IMR-90 (cell line): Measurements from ENCODE around the gene HNRNPAB. TPM values are rescaled to one million over a fixed set of nuclear protein-coding genes. Genes with fewer than 3 reads are reported as not detected.
A peak's percentile ranks its signal among the peaks of the same experiment; 100 is the strongest.

Source experiments
- ATAC-seq: fragments of 200-7000 bp; cut with Tn5 transposase; 2 replicates; pipeline ENCODE4 v1.9.1; 2020; ENCODE audit warnings: low read depth, mild to moderate bottlenecking, moderate library complexity
- BruUV-seq: library from RNA; stranded (reverse); fragments of 400-500 nt; replicated peaks from 2 replicates; lab custom pipeline; 2021; lab: Mats Ljungman, UMichigan
- CTCF ChIA-PET: fragments of 300-600 bp; formaldehyde crosslinking; extraction: SDS; loops from one replicate; lab custom pipeline; 2021; ENCODE audit warnings: antibody characterized with exemption; lab: Yijun Ruan, JAX
- POLR2A ChIA-PET: fragments of 300-600 bp; sonication (Branson Sonifier 250); formaldehyde crosslinking; loops from one replicate; lab custom pipeline; 2022; ENCODE audit warnings: antibody characterized with exemption; ENCODE audit not compliant: unreplicated experiment; lab: Charles Lee
- DNase-seq: peaks from one replicate; pipeline ENCODE4 v3.0.0; 2013
- H2AFZ ChIP-seq: replicated peaks from 2 replicates; pipeline ENCODE3; 2013; ENCODE audit warnings: low read length, mild to moderate bottlenecking; ENCODE audit not compliant: poor library complexity
- H2AK5ac ChIP-seq: 2 replicates; pipeline ENCODE4 v1.6.1; 2013; ENCODE audit warnings: low read depth, low read length, inconsistent platforms
- H2AK9ac ChIP-seq: replicated peaks from 2 replicates; pipeline ENCODE3; 2013; ENCODE audit warnings: mild to moderate bottlenecking, low read depth, low read length, moderate library complexity; ENCODE audit not compliant: poor library complexity
- H2BK120ac ChIP-seq: 2 replicates; pipeline ENCODE4 v1.6.1; 2013; ENCODE audit warnings: low read depth, low read length, inconsistent platforms
- H2BK15ac ChIP-seq: 3 replicates; pipeline ENCODE4 v1.6.1; 2013; ENCODE audit warnings: low read depth, low read length, inconsistent platforms
- H2BK20ac ChIP-seq: 2 replicates; pipeline ENCODE4 v1.6.1; 2013; ENCODE audit warnings: low read depth, mild to moderate bottlenecking, inconsistent platforms, low read length, moderate library complexity
- H2BK5ac ChIP-seq: 2 replicates; pipeline ENCODE4 v1.6.1; 2013; ENCODE audit warnings: mild to moderate bottlenecking, low read depth, low read length, inconsistent platforms; ENCODE audit not compliant: poor library complexity, severe bottlenecking
- H3K14ac ChIP-seq: replicated peaks from 2 replicates; pipeline ENCODE4 v1.6.1; 2013; ENCODE audit warnings: low read depth, low read length, inconsistent platforms
- H3K18ac ChIP-seq: 2 replicates; pipeline ENCODE4 v1.6.1; 2013; ENCODE audit warnings: low read depth, low read length, control low read depth
- H3K23ac ChIP-seq: 2 replicates; pipeline ENCODE4 v1.6.1; 2013; ENCODE audit warnings: low read depth, low read length, inconsistent platforms
- H3K27ac ChIP-seq: 2 replicates; pipeline ENCODE4 v1.5.1; 2013; ENCODE audit warnings: mild to moderate bottlenecking, control low read depth, low read length; ENCODE audit not compliant: insufficient read depth
- H3K27me3 ChIP-seq: 2 replicates; pipeline ENCODE4 v1.6.1; 2013; ENCODE audit warnings: low read length; ENCODE audit not compliant: control insufficient read depth, insufficient read depth
- H3K36me3 ChIP-seq: 2 replicates; pipeline ENCODE4 v1.6.1; 2013; ENCODE audit warnings: low read length, mixed read lengths; ENCODE audit not compliant: control insufficient read depth, insufficient read depth
- H3K4ac ChIP-seq: 2 replicates; pipeline ENCODE4 v1.6.1; 2013; ENCODE audit warnings: low read depth, low read length, inconsistent platforms
- H3K4me1 ChIP-seq: 2 replicates; pipeline ENCODE4 v1.6.1; 2013; ENCODE audit warnings: low read length, mixed read lengths; ENCODE audit not compliant: control insufficient read depth, insufficient read depth
- H3K4me2 ChIP-seq: 2 replicates; pipeline ENCODE4 v1.6.1; 2013; ENCODE audit warnings: low read depth, mild to moderate bottlenecking, control low read depth, low read length, moderate library complexity
- H3K4me3 ChIP-seq: 2 replicates; pipeline ENCODE4 v1.5.1; 2013; ENCODE audit warnings: low read depth, mild to moderate bottlenecking, control low read depth, low read length, moderate library complexity; ENCODE audit not compliant: insufficient read depth
- H3K56ac ChIP-seq: 2 replicates; pipeline ENCODE4 v1.6.1; 2013; ENCODE audit warnings: low read length, inconsistent platforms; ENCODE audit not compliant: insufficient read depth; ENCODE audit errors: extremely low read depth
- H3K79me1 ChIP-seq, 2 experiments: 2 replicates each; pipeline ENCODE4 v1.6.1; 2013; ENCODE audit warnings: low read length in 2 of 2, inconsistent platforms in 1 of 2, low read depth in 1 of 2
- H3K9ac ChIP-seq: 2 replicates; pipeline ENCODE4 v1.6.1; 2013; ENCODE audit warnings: low read depth, low read length, control low read depth
- H3K9me1 ChIP-seq: 2 replicates; pipeline ENCODE4 v1.6.1; 2013; ENCODE audit warnings: low read length, inconsistent platforms; ENCODE audit not compliant: insufficient read depth
- H3K9me3 ChIP-seq: 2 replicates; pipeline ENCODE4 v1.6.1; 2013; ENCODE audit warnings: low read length; ENCODE audit not compliant: control insufficient read depth, insufficient read depth
- H4K20me1 ChIP-seq: 2 replicates; pipeline ENCODE4 v1.6.1; 2013; ENCODE audit warnings: low read length, inconsistent platforms; ENCODE audit not compliant: insufficient read depth
- H4K5ac ChIP-seq: 2 replicates; pipeline ENCODE4 v1.6.1; 2013; ENCODE audit warnings: mild to moderate bottlenecking, low read depth, low read length, control low read depth
- H4K8ac ChIP-seq, 2 experiments: 2 replicates each; pipeline ENCODE4 v1.6.1; 2013; ENCODE audit warnings: low read depth in 2 of 2, low read length in 2 of 2, control low read depth in 1 of 2, inconsistent platforms in 1 of 2
- H4K91ac ChIP-seq: 2 replicates; pipeline ENCODE4 v1.6.1; 2013; ENCODE audit warnings: low read depth, low read length, inconsistent platforms; ENCODE audit not compliant: insufficient read depth
- CEBPB ChIP-seq: IDR thresholded peaks from 2 replicates; pipeline ENCODE4 v1.6.1; 2012; ENCODE audit warnings: low read depth, low read length, improper control_type of control experiment
- CHD1 ChIP-seq: IDR thresholded peaks from 2 replicates; pipeline ENCODE4 v1.6.1; 2012; ENCODE audit warnings: low read depth, low read length, improper control_type of control experiment
- FOS ChIP-seq: fragments of 150-350 bp; IDR thresholded peaks from 2 replicates; pipeline ENCODE4 v1.6.1; 2016; ENCODE audit warnings: low read depth, low read length
- MAFK ChIP-seq: IDR thresholded peaks from 2 replicates; pipeline ENCODE4 v1.6.1; 2012; ENCODE audit warnings: low read depth, low read length, improper control_type of control experiment
- MAZ ChIP-seq: IDR thresholded peaks from 2 replicates; pipeline ENCODE4 v1.6.1; 2012; ENCODE audit warnings: low read depth, mild to moderate bottlenecking, low read length, improper control_type of control experiment, moderate library complexity, borderline replicate concordance
- MXI1 ChIP-seq: IDR thresholded peaks from 2 replicates; pipeline ENCODE4 v1.6.1; 2012; ENCODE audit warnings: low read depth, mild to moderate bottlenecking, low read length, moderate library complexity, borderline replicate concordance
- NFE2L2 ChIP-seq: fragments of 150-350 bp; IDR thresholded peaks from 2 replicates; pipeline ENCODE4 v1.6.1; 2016; ENCODE audit warnings: low read depth, mild to moderate bottlenecking, low read length
- POLR2A ChIP-seq: IDR thresholded peaks from 2 replicates; pipeline ENCODE4 v1.6.1; 2012; ENCODE audit warnings: mild to moderate bottlenecking, low read depth, low read length
- RAD21 ChIP-seq: IDR thresholded peaks from 2 replicates; pipeline ENCODE4 v1.6.1; 2012; ENCODE audit warnings: low read length, improper control_type of control experiment
- RCOR1 ChIP-seq: IDR thresholded peaks from 2 replicates; pipeline ENCODE4 v1.6.1; 2012; ENCODE audit warnings: mild to moderate bottlenecking, low read length, improper control_type of control experiment; ENCODE audit not compliant: insufficient replicate concordance
- SMC3 ChIP-seq: fragments of 150-350 bp; IDR thresholded peaks from 2 replicates; pipeline ENCODE4 v1.6.1; 2016; ENCODE audit warnings: low read depth, mild to moderate bottlenecking, antibody characterized with exemption, low read length, moderate library complexity
- WGBS, 2 experiments: methylation state at CpG; one replicate each; pipeline versions ENCODE4 v1.1.5 to v1.1.7; 2013; ENCODE audit warnings: missing lambda C conversion rate in 2 of 2; ENCODE audit not compliant: insufficient read length in 1 of 2; ENCODE audit errors: extremely low coverage in 2 of 2; 5-methylcytosine and 5-hydroxymethylcytosine counted together
- dilution Hi-C: fragments of 300-500 bp; cut with HindIII; formaldehyde crosslinking; loops from one replicate; pipeline ENCODE4 v1.14.3; 2018; ENCODE audit warnings: low sequenced_read_pairs; ENCODE audit not compliant: unreplicated experiment
- in situ Hi-C: fragments of 300-500 bp; cut with MboI; formaldehyde crosslinking; loops from 3 replicates; pipeline ENCODE4 v1.14.3; 2019; ENCODE audit warnings: low sequenced_read_pairs, inconsistent platforms, mixed read lengths
- intact Hi-C: fragments of 100-400 bp; cut with micrococcal nuclease; formaldehyde crosslinking; loops from 2 replicates; pipeline ENCODE4 v1.10.0; 2022
- polyA plus RNA-seq, 3 experiments: library from polyadenylated mRNA; depleted of rRNA; stranded (reverse); fragments of >200 nt; gene quantifications; 2 replicates each; pipeline ENCODE4 v1.2.3, GENCODE V29; 2012; ENCODE audit warnings: low replicate concordance in 1 of 3
- total RNA-seq: library from RNA; depleted of rRNA; stranded (reverse); fragments of >200 nt; gene quantifications from 2 replicates; pipeline ENCODE4 v1.2.3, GENCODE V29; 2012
- TF ChIP-seq, protein P1 (sequence below): fragments of 150-350 bp; IDR thresholded peaks from 2 replicates; pipeline ENCODE4 v1.6.1; 2016; ENCODE audit warnings: low read depth, mild to moderate bottlenecking, low read length, moderate library complexity, borderline replicate concordance
- TF ChIP-seq, protein P2 (sequence below): fragments of 150-350 bp; IDR thresholded peaks from 2 replicates; pipeline ENCODE4 v1.6.1; 2017; ENCODE audit warnings: mild to moderate bottlenecking, antibody characterized with exemption, low read length, low read depth

HNRNPAB gene
- total and polyA plus RNA-seq, 2 of the 4 experiments (the other 2 are of a cell fraction): 32.1 to 128 TPM

DNA sequence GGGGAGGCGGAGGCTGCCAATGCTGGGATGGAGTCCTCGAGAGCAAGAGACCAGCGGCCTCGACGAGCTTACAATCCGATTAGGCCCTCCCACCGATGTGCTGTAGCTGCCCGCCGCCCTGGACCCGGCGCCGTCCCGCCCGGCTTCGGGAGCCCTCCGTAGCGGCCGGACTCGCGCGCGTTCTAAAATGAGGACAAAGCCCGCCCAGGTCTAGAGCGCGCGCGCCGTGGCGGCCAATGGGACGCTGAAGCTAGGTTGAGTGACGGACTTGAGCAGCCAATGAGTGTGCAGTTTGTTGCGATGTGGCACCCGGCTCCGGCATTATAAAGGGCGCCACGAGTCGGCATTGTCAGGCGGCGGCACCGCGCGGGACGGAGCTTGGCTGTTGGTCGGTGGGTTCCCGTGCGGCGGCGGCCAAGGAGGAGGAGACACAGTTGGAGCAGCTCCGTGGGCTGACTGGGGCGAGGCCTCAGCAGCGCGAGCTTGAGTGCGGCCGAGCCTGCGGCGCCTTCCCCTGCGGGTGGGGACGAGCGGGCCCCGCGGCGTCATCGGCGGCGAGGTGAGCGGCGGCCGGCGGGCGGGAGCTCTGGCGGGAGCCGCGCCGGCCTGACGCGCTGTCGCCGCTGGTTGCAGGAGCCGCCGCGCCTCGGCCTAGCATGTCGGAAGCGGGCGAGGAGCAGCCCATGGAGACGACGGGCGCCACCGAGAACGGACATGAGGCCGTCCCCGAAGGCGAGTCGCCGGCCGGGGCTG lies at the start of gene HNRNPAB (continued):
- TF ChIP-seq SMC3 (no peak), MXI1 (peak; percentile 91)

DNA sequence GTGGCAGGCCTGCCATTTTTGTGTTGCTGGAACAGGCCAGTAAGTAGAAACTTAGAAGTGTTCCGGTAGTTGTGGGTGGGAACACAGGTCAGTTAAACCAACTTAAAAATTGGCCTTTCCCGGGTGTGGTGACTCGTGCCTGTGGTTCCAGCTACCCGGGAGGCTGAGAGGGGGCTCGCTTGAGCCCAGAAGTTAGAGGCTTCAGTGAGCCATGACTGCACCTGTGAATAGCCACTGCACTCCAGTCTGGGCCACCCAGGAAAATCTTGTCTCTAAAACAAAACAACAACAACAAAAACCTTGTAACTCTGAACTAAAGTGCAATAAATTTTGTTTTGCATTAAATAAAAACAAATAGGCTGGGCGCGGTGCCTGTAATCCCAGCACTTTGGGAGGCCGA lies 49.3 kb upstream of the HNRNPAB start:
- Histone ChIP-seq H3K9me1 (peaks cover 7% of the 10 kb centered on the region; the same call in 1 of the 2 replicates), H2AK5ac (no peak overlapping the region), H3K14ac (no peak overlapping the region), H3K9me3 (no peaks in the 10 kb centered on the region), H2BK5ac (no peak overlapping the region), H2AK9ac (no peak overlapping the region), H3K56ac (no peak overlapping the region), H4K5ac (no peak overlapping the region), H4K91ac (no peak overlapping the region), H2BK20ac (no peak overlapping the region), H3K4me3 (no peak overlapping the region), H2BK120ac (no peak overlapping the region), H3K79me1 (peaks cover 17 to 28% of the 10 kb centered on the region in 2 experiments), H4K20me1 (no peaks in the 10 kb centered on the region; the same call in 1 of the 2 replicates), H3K23ac (no peak overlapping the region), H2AFZ (peak overlapping the region; percentile 86), H3K27me3 (peaks cover 5% of the 10 kb centered on the region), H3K27ac (no peak overlapping the region), H3K9ac (no peak overlapping the region), H3K4me2 (no peak overlapping the region), H3K18ac (no peak overlapping the region), H2BK15ac (no peak overlapping the region), H3K4me1 (peaks cover 7% of the 10 kb centered on the region), H3K4ac (no peak overlapping the region), H4K8ac (peak overlapping the region in 1 of 2 experiments; percentile 10; a peak in 1 of 4 replicates), H3K36me3 (peaks cover 9% of the 10 kb centered on the region)
- ChIA-PET CTCF (no interaction called here), POLR2A (interaction anchor here (0.6 kb wide), 1 partner anchor 1179 kb away, joined by 16 read pairs; no protein-coding TSS in a partner anchor)
- 88% methylated on average over 3 of the region's 8 CpGs; no CpG with 5 or more reads in 1 of the 2 experiments for WGBS, 2 experiments
- intact Hi-C loops (no loop called here), in situ Hi-C loops (loop anchor here (10.0 to 25.0 kb wide), 2 partner anchors 218 to 550 kb away; partner anchors contain the start of gene B4GALT7), dilution Hi-C loops (no loop called here)
- no TSS peak for BruUV-seq
- TF ChIP-seq, protein P1, sequence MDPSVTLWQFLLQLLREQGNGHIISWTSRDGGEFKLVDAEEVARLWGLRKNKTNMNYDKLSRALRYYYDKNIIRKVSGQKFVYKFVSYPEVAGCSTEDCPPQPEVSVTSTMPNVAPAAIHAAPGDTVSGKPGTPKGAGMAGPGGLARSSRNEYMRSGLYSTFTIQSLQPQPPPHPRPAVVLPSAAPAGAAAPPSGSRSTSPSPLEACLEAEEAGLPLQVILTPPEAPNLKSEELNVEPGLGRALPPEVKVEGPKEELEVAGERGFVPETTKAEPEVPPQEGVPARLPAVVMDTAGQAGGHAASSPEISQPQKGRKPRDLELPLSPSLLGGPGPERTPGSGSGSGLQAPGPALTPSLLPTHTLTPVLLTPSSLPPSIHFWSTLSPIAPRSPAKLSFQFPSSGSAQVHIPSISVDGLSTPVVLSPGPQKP: no peak
- TF ChIP-seq MXI1: no peak
- TF ChIP-seq MAZ: no peak
- TF ChIP-seq, protein P2, sequence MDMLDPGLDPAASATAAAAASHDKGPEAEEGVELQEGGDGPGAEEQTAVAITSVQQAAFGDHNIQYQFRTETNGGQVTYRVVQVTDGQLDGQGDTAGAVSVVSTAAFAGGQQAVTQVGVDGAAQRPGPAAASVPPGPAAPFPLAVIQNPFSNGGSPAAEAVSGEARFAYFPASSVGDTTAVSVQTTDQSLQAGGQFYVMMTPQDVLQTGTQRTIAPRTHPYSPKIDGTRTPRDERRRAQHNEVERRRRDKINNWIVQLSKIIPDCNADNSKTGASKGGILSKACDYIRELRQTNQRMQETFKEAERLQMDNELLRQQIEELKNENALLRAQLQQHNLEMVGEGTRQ: no peak
- no peak for TF ChIP-seq NFE2L2
- no peak for TF ChIP-seq POLR2A
- no peak for TF ChIP-seq MAFK
- TF ChIP-seq RAD21: no peak
- no peak for TF ChIP-seq RCOR1
- TF ChIP-seq CHD1: no peak
- no peak for TF ChIP-seq CEBPB
- TF ChIP-seq FOS: no peak
- DNase-seq (peak; percentile 16), ATAC-seq (no peak)
